HG02885 (cell line): Measurements from ENCODE around the gene ATP7B.
A peak's percentile ranks its signal among the peaks of the same experiment; 100 is the strongest.
"Not testable (repeated sequence)": the region's sequence is repeated elsewhere in the genome, so short reads cannot be mapped to it uniquely, and the experiment has no call there.

ENCODE experiments used
- ATAC-seq: cut with Tn5 transposase; IDR thresholded peaks from one replicate; pipeline ENCODE4 v1.9.1; 2021; ENCODE audit warnings: mild to moderate bottlenecking; ENCODE audit not compliant: unreplicated experiment, poor library complexity

The ATP7B gene

DNA sequence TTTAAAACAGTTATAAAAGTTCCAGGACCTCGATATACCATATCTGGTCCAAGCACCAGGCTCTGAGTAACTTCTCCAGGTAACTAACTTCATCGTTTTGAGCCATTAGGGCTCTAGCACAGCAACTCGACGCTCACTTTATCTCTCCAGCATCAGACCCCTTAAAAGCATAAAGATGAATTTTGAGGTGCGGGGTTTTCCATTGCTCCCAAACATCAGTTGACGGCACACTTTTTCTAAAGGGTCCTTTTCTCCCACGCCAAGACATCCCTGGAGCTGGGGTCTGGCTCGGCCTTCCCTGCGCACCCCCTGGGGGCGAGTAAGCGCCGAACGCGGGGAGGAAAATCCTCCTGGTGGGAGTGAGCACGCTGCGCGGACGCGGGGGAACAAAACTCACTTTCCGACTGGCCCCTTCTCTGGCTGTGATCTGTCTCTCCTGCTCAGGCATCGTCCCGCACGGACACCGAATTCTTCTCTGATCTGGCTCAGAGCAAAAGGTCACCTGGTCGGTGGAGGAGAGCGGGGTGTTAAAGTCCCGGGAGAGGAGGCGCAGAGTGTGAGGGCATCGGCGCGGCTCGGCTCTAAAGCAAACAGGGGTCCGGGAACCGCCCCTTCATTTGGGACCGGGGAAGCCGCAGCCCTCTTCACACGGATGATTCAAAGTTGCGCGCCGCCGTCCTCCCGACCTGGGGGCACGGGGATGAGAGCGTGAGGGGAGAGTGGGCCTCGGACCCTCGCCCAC lies at the start of gene ATP7B:
Gene ATP7B, minus strand, starts transcription at position 561 of the 742 bp plus-strand sequence. Its CDS starts 113 bp downstream, at position 448.
- ATAC-seq, result peak; percentile 9

GRCh38 chr13:52053460-52053859 lies 42.2 kb upstream of the ATP7B start:
- no peak for ATAC-seq

GRCh38 chr13:52051400-52051799 lies 40.1 kb upstream of the ATP7B start:
- no peak for ATAC-seq

DNA sequence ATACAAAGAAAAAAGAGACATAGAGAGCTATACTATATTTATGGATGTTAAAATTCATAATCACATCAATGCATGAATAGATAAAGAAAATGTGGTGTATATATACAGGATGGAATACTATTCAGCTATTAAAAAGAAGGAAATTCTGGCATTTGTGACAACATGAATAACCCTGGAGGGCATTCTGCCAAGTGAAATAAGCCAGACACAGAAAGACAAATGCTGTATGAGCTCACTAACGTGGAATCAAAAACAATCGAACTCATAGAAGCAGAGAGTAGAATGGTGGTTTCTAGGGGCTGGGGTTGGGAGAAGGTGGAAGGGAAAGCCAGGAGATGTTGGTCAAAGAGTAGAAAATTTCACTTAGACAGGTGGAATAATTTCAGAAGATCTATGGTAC lies 37.3 kb upstream of the ATP7B start:
- ATAC-seq, result no peak

GRCh38 chr13:52047463-52047862 lies 36.2 kb upstream of the ATP7B start:
- ATAC-seq, result no peak

DNA sequence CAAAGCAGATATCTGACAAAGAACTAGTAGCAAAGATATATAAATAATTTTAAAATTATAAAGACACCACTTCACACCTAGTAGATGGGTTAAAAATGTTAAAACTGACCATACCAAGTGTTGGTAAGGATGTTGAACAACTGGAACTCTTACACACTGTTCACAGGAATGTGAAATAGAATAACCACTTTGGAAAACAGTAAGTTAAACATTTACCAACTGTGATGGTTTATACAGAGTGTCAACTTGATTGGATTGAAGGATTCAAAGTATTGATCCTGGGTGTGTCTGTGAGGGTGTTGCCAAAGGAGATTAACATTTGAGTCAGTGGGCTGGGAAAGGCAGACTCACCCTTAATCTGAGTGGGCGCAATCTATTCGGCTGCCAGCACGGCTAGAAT lies 32.4 kb upstream of the ATP7B start:
- ATAC-seq, result no peak

DNA sequence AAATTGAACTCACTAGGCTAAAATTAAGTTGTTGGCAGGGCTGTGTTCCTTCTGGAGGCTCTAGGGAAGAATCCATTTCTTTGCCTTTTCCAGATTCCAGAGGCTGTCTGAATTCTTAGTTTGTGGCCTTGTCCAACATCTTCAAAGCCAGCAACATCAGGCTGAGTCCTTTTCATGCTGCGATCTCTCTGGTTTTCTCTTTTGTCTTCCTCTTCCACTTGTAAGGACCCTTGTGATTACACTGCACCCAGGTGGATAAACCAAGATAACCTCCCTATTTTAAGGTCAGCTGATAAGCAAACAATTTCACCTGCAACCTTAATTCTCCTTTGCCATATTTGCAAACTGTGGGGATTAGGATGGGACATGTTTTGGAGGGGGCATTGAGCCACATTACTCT lies 24.8 kb upstream of the ATP7B start:
- no peak for ATAC-seq

GRCh38 chr13:52034616-52035226 lies 23.5 kb upstream of the ATP7B start:
- no peak for ATAC-seq

DNA sequence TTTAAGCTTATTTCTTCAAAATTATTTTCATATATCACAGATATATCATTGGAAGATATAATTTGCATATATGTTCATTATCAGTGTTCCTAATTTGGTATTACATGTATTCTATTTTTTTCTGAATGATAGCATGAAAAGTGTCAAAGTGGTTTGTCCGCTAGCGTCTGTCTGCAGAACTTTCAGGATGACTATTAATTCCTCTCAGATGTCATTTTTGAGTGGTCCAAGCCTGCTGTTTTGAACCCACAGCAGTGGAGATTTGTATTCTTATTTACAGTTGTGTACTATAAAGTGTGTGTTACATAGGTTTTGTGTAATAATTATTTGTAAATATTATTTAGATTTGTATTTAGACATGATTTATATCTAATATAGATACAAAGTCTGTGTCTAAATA lies 21.8 kb upstream of the ATP7B start:
- ATAC-seq, result no peak

DNA sequence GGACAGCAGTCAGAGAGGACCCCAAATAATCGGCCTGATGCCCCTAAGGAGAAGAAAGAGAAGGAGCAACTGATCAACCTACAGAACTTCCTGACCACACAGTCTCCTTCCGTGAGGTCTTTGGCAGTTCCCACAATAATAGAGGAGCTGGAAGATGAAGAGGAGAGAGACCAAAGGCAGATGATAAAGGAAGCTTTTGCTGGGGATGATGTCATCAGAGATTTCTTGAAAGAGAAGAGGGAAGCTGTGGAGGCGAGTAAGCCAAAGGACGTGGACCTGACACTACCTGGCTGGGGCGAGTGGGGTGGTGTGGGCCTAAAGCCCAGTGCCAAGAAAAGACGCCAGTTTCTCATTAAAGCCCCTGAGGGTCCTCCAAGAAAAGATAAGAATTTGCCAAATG lies 19.2 kb upstream of the ATP7B start:
- ATAC-seq, result not testable (repeated sequence)

DNA sequence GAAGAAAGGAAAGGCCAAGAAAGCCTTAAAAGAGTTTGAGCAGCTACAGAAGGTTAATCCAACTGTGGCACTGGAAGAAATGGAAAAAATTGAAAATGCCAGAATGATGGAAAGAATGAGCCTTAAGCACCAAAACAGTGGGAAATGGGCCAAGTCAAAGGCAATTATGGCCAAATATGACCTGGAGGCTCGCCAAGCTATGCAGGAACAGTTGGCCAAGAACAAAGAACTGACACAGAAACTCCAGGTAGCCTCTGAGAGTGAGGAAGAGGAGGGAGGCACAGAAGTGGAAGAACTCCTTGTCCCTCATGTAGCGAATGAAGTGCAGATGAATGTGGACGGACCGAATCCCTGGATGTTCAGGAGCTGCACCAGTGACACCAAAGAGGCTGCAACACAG lies 18.3 kb upstream of the ATP7B start:
- no peak for ATAC-seq

- ATAC-seq, result no peak
These were observed 16.6 kb upstream of the ATP7B start for GRCh38 chr13:52027832-52028231.

GRCh38 chr13:52026246-52026626 lies 15.0 kb upstream of the ATP7B start:
- ATAC-seq, result no peak

DNA sequence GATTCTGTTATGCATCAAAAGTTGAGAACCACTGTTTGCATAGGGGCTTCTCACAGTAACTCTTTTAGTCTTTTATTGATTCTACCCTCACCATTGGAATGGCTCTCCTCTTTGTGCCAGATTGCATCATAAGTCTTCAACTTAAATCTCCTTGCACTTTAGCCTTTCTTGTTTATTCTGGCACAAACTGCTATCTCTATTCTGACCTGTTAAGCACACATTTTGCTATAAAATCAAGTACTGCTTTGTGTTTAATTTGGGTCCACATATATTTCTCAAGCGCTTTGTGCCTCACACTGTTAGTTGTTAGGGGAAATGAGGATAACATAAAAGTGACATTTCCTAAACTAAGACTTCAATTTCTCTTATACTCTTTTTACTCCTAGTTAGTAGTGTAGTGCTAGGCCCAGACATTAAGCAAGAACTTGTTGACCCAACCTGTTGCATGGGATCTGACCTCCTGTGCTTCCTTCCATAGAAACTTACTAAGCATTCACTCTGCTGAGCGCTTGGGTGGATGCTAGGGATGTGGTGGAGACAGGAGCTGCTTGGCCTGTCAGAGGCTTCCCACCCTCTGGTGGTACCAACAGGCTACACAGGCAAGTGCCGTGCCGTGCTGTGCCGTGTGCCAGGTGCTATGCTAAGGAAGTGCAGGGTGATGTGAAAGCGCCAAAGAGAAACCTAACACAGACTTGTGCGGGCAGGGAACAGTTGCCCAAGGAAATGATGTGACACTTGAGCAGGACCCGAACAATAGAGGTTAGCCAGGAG lies 14.4 kb upstream of the ATP7B start:
- ATAC-seq, result no peak

DNA sequence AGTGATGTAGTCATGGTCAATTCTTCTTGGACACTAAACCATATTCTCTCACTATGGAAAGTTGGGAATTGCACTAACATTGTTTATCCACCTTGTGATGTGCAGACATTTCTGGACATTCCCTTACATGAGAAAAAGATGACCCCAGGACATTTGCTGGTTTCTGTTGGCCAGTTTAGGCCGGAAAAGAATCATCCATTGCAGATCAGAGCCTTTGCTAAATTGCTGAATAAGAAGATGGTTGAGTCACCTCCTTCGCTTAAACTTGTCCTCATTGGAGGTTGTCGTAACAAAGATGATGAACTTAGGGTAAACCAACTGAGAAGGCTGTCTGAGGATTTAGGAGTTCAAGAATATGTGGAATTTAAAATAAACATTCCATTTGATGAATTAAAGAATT lies 13.2 kb upstream of the ATP7B start, which contains the start of gene UTP14C:
Gene UTP14C, plus strand, starts transcription at position 211 of the 400 bp plus-strand sequence. CDS start 4,114 bp downstream, outside the sequence.
- no peak for ATAC-seq

- no peak for ATAC-seq
These were observed 11.1 kb upstream of the ATP7B start for GRCh38 chr13:52022356-52022755.

DNA sequence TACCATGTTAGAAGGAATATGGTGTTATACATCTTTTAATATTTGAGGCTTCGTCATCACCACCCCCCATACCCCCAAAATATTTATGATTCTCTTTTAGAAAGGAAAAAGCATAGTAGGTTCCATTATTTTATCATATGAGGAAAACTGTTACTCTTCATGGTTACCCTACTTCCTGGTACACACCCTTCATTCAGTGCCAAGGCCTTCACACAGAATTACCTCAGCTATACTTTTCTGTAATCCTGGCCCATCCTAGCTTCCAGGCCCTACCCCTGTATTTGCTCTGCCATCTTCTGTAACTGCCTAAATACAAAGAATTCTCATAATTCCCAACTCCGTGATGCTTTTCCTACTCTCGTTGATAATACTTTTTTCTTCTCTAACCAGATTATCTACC lies 8.9 kb upstream of the ATP7B start:
- ATAC-seq, result no peak

DNA sequence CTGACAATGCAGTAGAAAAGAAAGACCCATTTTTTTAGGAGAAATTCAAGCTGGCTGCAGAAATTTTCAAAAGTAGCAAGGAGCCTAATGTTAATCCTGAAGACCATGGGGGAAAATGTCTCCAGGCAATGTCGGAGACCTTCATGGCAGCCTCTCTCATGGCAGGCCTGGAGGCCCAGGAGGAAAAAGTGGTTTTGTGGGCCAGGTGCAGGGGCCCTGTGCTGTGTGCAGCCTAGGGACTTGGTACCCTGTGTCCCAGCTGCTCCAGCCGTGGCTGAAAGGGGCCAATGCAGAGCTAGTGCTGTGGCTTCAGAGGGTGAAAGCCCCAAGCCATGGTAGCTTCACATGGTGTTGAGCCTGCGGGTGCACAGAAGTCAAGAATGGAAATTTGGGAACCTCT lies 5.0 kb upstream of the ATP7B start:
- no peak for ATAC-seq

- ATAC-seq, result no peak
These were observed 1.2 kb upstream of the ATP7B start for GRCh38 chr13:52012512-52012836.

GRCh38 chr13:52011632-52012511 lies 622 bp upstream of the ATP7B start, which contains the start of gene ALG11:
Gene ALG11 (plus strand): TSS chr13:52012398. CDS start chr13:52012419, 21 bp downstream.
- ATAC-seq, result peak; percentile 99
